SKM-1 treated with dmso at 0.1 percent for 144 hours (cell line): ENCODE results near the gene UBXN4.
A peak's percentile ranks its signal among the peaks of the same experiment; 100 is the strongest.
"Not testable (repeated sequence)": the region's sequence is repeated elsewhere in the genome, so short reads cannot be mapped to it uniquely, and the experiment has no call there.

Experiments used
- DNase-seq: peaks from one replicate; lab custom pipeline; 2025; ENCODE audit not compliant: unreplicated experiment; lab: John Stamatoyannopoulos, UW

The UBXN4 gene

GRCh38 chr2:135741395-135742324, at the start of gene UBXN4:
Gene UBXN4, plus strand, starts transcription at chr2:135741855. Its CDS starts 75 bp downstream, at chr2:135741930.
- peak; percentile 99 for DNase-seq

- DNase-seq: no peak
Observed at GRCh38 chr2:135694711-135695110, 46.9 kb upstream of the UBXN4 start.

- no peak for DNase-seq
Observed at GRCh38 chr2:135698838-135699237, 42.8 kb upstream of the UBXN4 start.

- DNase-seq: no peak
Observed at GRCh38 chr2:135701442-135701841, 40.2 kb upstream of the UBXN4 start.

GRCh38 chr2:135703300-135703699, 38.4 kb upstream of the UBXN4 start:
- DNase-seq: no peak

- DNase-seq: not testable (repeated sequence)
Observed at GRCh38 chr2:135704075-135704474, 37.6 kb upstream of the UBXN4 start.

- no peak for DNase-seq
Observed at GRCh38 chr2:135708159-135708558, 33.5 kb upstream of the UBXN4 start.

GRCh38 chr2:135709992-135710391, 31.7 kb upstream of the UBXN4 start:
- DNase-seq: peak; percentile 19

- DNase-seq: not testable (repeated sequence)
Observed at GRCh38 chr2:135715086-135715485, 26.6 kb upstream of the UBXN4 start.

GRCh38 chr2:135728064-135728743, 13.5 kb upstream of the UBXN4 start:
- DNase-seq: no peak

- DNase-seq: no peak
Observed at GRCh38 chr2:135732561-135732960, 9.1 kb upstream of the UBXN4 start.

GRCh38 chr2:135733045-135733444, 8.6 kb upstream of the UBXN4 start:
- no peak for DNase-seq

- no peak for DNase-seq
Observed at GRCh38 chr2:135736546-135736945, 5.1 kb upstream of the UBXN4 start.

GRCh38 chr2:135740206-135740605, 1.4 kb upstream of the UBXN4 start:
- DNase-seq: no peak

- no peak for DNase-seq
Observed at GRCh38 chr2:135741043-135741394, 636 bp upstream of the UBXN4 start.

- peak; percentile 11 for DNase-seq
Observed at GRCh38 chr2:135742325-135742757, 686 bp downstream of the UBXN4 start.

GRCh38 chr2:135743860-135744259, 2.2 kb downstream of the UBXN4 start:
- DNase-seq: no peak

GRCh38 chr2:135744760-135745314, 3.2 kb downstream of the UBXN4 start:
- peak; percentile 33 for DNase-seq

- DNase-seq: no peak
Observed at GRCh38 chr2:135745545-135745944, 3.9 kb downstream of the UBXN4 start.

- DNase-seq: no peak
Observed at GRCh38 chr2:135755573-135755972, 13.9 kb downstream of the UBXN4 start.

GRCh38 chr2:135756692-135757091, 15.0 kb downstream of the UBXN4 start:
- no peak for DNase-seq

GRCh38 chr2:135762022-135762421, 20.4 kb downstream of the UBXN4 start:
- DNase-seq: no peak
